GM18873 (cell line): ENCODE data around the gene FBXO45.
"Not testable (repeated sequence)": the region's sequence is repeated elsewhere in the genome, so short reads cannot be mapped to it uniquely, and the experiment has no call there.

Experiments
- ATAC-seq: cut with Tn5 transposase; IDR thresholded peaks from one replicate; pipeline ENCODE4 v1.9.1; 2021; ENCODE audit warnings: mild to moderate bottlenecking, moderate library complexity, moderate number of reproducible peaks; ENCODE audit not compliant: unreplicated experiment, low FRiP score

The FBXO45 gene

GRCh38 chr3:196611761-196612483 lies 43.5 kb downstream of the FBXO45 start:
- ATAC-seq = no peak

GRCh38 chr3:196615234-196615633 lies 46.8 kb downstream of the FBXO45 start:
- ATAC-seq = not testable (repeated sequence)

GRCh38 chr3:196617256-196617655 lies 48.8 kb downstream of the FBXO45 start:
- ATAC-seq = no peak

GRCh38 chr3:196619223-196619622 lies 50.8 kb downstream of the FBXO45 start:
- no peak for ATAC-seq

GRCh38 chr3:196619627-196620026 lies 51.2 kb downstream of the FBXO45 start:
- ATAC-seq = not testable (repeated sequence)

- peak; percentile 61 for ATAC-seq
These were observed 51.7 kb downstream of the FBXO45 start for GRCh38 chr3:196620161-196620604.

- ATAC-seq = no peak
These were observed 52.2 kb downstream of the FBXO45 start for GRCh38 chr3:196620684-196621083.

- no peak for ATAC-seq
These were observed 53.2 kb downstream of the FBXO45 start for GRCh38 chr3:196621611-196622010.

- ATAC-seq = no peak
These were observed 55.8 kb downstream of the FBXO45 start for GRCh38 chr3:196624067-196624790.

- no peak for ATAC-seq
These were observed 56.4 kb downstream of the FBXO45 start for GRCh38 chr3:196624907-196625306.

GRCh38 chr3:196625331-196625730 lies 56.9 kb downstream of the FBXO45 start:
- ATAC-seq = no peak

- ATAC-seq = no peak
These were observed 59.4 kb downstream of the FBXO45 start for GRCh38 chr3:196627918-196628231.

GRCh38 chr3:196629228-196629627 lies 60.8 kb downstream of the FBXO45 start:
- ATAC-seq = no peak

- no peak for ATAC-seq
These were observed 63.2 kb downstream of the FBXO45 start for GRCh38 chr3:196631682-196632045.

GRCh38 chr3:196632046-196632751 lies 63.7 kb downstream of the FBXO45 start:
- ATAC-seq = peak; percentile 56

- ATAC-seq = no peak
These were observed 65.2 kb downstream of the FBXO45 start for GRCh38 chr3:196633555-196634151.

- ATAC-seq = no peak
These were observed 65.8 kb downstream of the FBXO45 start for GRCh38 chr3:196634224-196634623.

GRCh38 chr3:196634829-196635228 lies 66.4 kb downstream of the FBXO45 start:
- no peak for ATAC-seq

- ATAC-seq = no peak
These were observed 68.2 kb downstream of the FBXO45 start for GRCh38 chr3:196636369-196637349.

GRCh38 chr3:196637941-196638340 lies 69.5 kb downstream of the FBXO45 start:
- not testable (repeated sequence) for ATAC-seq
